Measurements from ENCODE around the gene COL4A3.
A peak's percentile ranks its signal among the peaks of the same experiment; 100 is the strongest.

The COL4A3 gene

DNA sequence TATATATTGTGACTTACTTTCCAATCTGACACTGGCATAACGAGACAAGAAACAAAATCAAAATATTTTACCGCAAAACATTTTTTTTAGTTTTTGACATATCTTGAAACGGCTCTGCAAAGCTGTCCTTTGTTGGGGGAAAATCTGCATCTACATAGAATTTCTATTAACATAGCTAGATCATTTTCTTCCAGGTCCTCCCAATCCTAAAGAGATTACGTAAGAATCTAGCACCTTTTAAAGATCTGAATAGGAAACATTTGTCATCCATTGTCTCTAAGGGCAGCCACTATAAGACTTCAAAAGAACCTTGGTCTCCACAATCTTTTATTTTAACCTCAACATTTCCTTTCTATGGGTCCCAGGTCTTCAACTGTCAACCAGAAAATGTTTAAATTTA, 159.4 kb downstream of the COL4A3 start:
- H4K20me1 ChIP-seq (ENCODE audit: insufficient read depth, low read length), result peaks cover 9% of the 10 kb centered on the region; the same call in 1 of the 2 replicates
- no peak for TF ChIP-seq EZH2 (IDR thresholded peaks at IDR 0.05; ENCODE audit: borderline replicate concordance, low read depth, low read length, severe bottlenecking)
- TF ChIP-seq, protein P1, sequence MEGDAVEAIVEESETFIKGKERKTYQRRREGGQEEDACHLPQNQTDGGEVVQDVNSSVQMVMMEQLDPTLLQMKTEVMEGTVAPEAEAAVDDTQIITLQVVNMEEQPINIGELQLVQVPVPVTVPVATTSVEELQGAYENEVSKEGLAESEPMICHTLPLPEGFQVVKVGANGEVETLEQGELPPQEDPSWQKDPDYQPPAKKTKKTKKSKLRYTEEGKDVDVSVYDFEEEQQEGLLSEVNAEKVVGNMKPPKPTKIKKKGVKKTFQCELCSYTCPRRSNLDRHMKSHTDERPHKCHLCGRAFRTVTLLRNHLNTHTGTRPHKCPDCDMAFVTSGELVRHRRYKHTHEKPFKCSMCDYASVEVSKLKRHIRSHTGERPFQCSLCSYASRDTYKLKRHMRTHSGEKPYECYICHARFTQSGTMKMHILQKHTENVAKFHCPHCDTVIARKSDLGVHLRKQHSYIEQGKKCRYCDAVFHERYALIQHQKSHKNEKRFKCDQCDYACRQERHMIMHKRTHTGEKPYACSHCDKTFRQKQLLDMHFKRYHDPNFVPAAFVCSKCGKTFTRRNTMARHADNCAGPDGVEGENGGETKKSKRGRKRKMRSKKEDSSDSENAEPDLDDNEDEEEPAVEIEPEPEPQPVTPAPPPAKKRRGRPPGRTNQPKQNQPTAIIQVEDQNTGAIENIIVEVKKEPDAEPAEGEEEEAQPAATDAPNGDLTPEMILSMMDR (IDR thresholded peaks at IDR 0.05; ENCODE audit: borderline replicate concordance, extremely low read depth, low read length, poor library complexity, severe bottlenecking), result no peak
- no peak for DNase-seq
- peak overlapping the region; percentile 71 for H3K4me2 ChIP-seq (ENCODE audit: insufficient read depth, low read length)
- H3K4me3 ChIP-seq (ENCODE audit: low read depth in 1 of 2, low read length in 2 of 2), result peak overlapping the region in 1 of 2 experiments; percentile 93; a peak in 2 of 4 replicates
- peak overlapping the region; percentile 84 for H2AFZ ChIP-seq (ENCODE audit: low read depth, low read length)
- H3K9me3 ChIP-seq (ENCODE audit: insufficient read depth, low read length, severe bottlenecking), result no peaks in the 10 kb centered on the region
- peaks cover 35% of the 10 kb centered on the region for H3K4me1 ChIP-seq (ENCODE audit: insufficient read depth, low read length)
- no peak for ATAC-seq (ENCODE audit: insufficient read depth, low read depth)
- peaks cover 41% of the 10 kb centered on the region for H3K79me2 ChIP-seq (ENCODE audit: insufficient read depth, low read length)
- no peak overlapping the region for H3K27ac ChIP-seq (ENCODE audit: low read length)
- H3K27me3 ChIP-seq (ENCODE audit: insufficient read depth, low read length, poor library complexity), result no peaks in the 10 kb centered on the region
- H3K9ac ChIP-seq (ENCODE audit: low read depth, low read length), result no peak overlapping the region; the same call in 1 of the 2 replicates
- peaks cover 5% of the 10 kb centered on the region for H3K36me3 ChIP-seq (ENCODE audit: insufficient read depth, low read length)

DNA sequence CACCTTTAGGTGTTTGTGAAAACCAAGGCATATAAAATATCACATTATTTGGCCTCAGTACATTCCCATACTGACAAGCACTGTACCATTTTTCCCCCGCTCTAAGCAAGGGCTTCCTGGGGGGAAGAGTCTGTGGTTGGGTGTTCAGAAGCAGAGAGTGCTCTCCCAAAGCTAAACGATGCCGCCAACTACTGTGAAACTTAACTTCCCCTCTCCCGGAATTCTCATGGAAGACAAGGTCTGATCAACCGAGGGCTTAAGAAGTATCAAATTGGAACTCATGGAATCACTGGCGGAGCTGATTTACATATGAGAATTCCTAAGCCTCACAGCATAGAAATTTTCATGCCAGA, 160.2 kb downstream of the COL4A3 start:
- Histone ChIP-seq H4K20me1 (ENCODE audit: insufficient read depth, low read length) (peaks cover 9% of the 10 kb centered on the region; the same call in 1 of the 2 replicates), H3K9me3 (ENCODE audit: insufficient read depth, low read length, severe bottlenecking) (no peaks in the 10 kb centered on the region), H3K4me1 (ENCODE audit: insufficient read depth, low read length) (peaks cover 35% of the 10 kb centered on the region), H2AFZ (ENCODE audit: low read depth, low read length) (peak overlapping the region; percentile 84), H3K36me3 (ENCODE audit: insufficient read depth, low read length) (peaks cover 9% of the 10 kb centered on the region), H3K27ac (ENCODE audit: low read length) (peak overlapping the region; percentile 75), H3K79me2 (ENCODE audit: insufficient read depth, low read length) (peaks cover 49% of the 10 kb centered on the region), H3K9ac (ENCODE audit: low read depth, low read length) (peak overlapping the region; percentile 97), H3K4me3 (ENCODE audit: low read depth in 1 of 2, low read length in 2 of 2) (peak overlapping the region; percentile 93 to 99), H3K27me3 (ENCODE audit: insufficient read depth, low read length, poor library complexity) (no peaks in the 10 kb centered on the region), H3K4me2 (ENCODE audit: insufficient read depth, low read length) (peak overlapping the region; percentile 71)
- peak; percentile 49 for DNase-seq
- ATAC-seq (ENCODE audit: insufficient read depth, low read depth), result peak; percentile 52
- TF ChIP-seq, protein P1 (IDR thresholded peaks at IDR 0.05; ENCODE audit: borderline replicate concordance, extremely low read depth, low read length, poor library complexity, severe bottlenecking), result no peak
- no peak for TF ChIP-seq EZH2 (IDR thresholded peaks at IDR 0.05; ENCODE audit: borderline replicate concordance, low read depth, low read length, severe bottlenecking)

DNA sequence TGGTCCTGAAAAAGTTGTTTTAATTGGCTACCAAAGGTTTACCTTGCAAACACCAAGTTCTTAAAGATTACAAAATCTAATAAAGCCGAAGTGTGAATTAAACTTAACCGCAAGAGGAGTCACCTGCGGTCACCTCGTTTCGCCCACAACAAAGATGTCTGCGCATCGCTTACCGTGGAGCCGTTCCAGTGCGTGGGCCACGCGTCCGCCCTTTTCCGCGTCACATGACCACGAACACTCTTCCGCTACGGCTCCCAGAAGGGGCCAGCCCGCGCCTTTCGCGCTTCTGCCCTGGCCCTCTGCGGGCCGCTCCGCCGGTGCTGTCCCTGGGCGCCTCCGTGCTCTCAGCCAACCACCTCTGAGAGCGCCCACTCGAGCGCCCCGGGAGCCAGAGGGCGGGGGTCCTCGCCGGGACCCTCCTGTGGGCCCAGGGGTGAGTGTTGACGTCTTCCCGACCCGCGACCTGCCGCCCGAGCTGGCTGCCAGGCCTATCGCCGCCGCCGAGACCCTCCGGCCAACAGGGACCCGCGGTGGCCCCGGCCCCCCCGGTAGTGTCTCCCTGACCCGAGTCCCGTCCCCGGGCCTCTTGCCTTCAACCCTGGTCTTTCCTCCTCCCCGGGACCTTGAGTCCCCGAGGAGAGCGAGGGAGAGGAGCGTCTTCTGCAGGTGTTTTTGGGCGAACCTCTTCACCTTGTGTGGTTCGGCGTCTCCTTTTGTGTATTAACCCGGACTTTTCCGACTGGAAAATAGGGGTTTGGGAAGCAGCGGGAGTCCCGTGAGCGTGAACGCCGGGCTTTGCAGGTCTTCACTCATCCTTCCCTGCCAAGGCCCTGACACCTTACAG, 160.8 kb downstream of the COL4A3 start, which contains the start of gene MFF:
MFF (plus strand) TSS at position 257 of the 844 bp plus-strand sequence. CDS start 5,415 bp downstream, outside the sequence.
- H3K9ac ChIP-seq (ENCODE audit: low read depth, low read length), result peak within 1 kb of the TSS; percentile 97
- peak within 1 kb of the TSS; percentile 84 for H2AFZ ChIP-seq (ENCODE audit: low read depth, low read length)
- peak within 1 kb of the TSS; percentile 75 for H3K27ac ChIP-seq (ENCODE audit: low read length)
- H3K4me3 ChIP-seq (ENCODE audit: low read depth in 1 of 2, low read length in 2 of 2), result peak within 1 kb of the TSS; percentile 93 to 99
- H3K27me3 ChIP-seq (ENCODE audit: insufficient read depth, low read length, poor library complexity), result no peaks in the 10 kb centered on the region
- H3K36me3 ChIP-seq (ENCODE audit: insufficient read depth, low read length), result peaks cover 12% of the 10 kb centered on the region
- TF ChIP-seq, protein P1 (IDR thresholded peaks at IDR 0.05; ENCODE audit: borderline replicate concordance, extremely low read depth, low read length, poor library complexity, severe bottlenecking), result peak; percentile 57
- TF ChIP-seq EZH2 (IDR thresholded peaks at IDR 0.05; ENCODE audit: borderline replicate concordance, low read depth, low read length, severe bottlenecking), result no peak
- peaks cover 55% of the 10 kb centered on the region for H3K79me2 ChIP-seq (ENCODE audit: insufficient read depth, low read length)
- peak within 1 kb of the TSS; percentile 71 for H3K4me2 ChIP-seq (ENCODE audit: insufficient read depth, low read length)
- DNase-seq (peak; percentile 92), ATAC-seq (ENCODE audit: insufficient read depth, low read depth) (peak; percentile 96)
- H3K4me1 ChIP-seq (ENCODE audit: insufficient read depth, low read length), result peaks cover 35% of the 10 kb centered on the region
- no peaks in the 10 kb centered on the region for H3K9me3 ChIP-seq (ENCODE audit: insufficient read depth, low read length, severe bottlenecking)
- peaks cover 9% of the 10 kb centered on the region; the same call in 1 of the 2 replicates for H4K20me1 ChIP-seq (ENCODE audit: insufficient read depth, low read length)

Data from DND-41 (cell line).